HG02610 (cell line): Measurements from ENCODE around the gene ZFP2.

Experiments
- ATAC-seq: cut with Tn5 transposase; IDR thresholded peaks from one replicate; pipeline ENCODE4 v1.9.1; 2021; ENCODE audit warnings: mild to moderate bottlenecking, moderate library complexity; ENCODE audit not compliant: unreplicated experiment

ZFP2 gene

DNA sequence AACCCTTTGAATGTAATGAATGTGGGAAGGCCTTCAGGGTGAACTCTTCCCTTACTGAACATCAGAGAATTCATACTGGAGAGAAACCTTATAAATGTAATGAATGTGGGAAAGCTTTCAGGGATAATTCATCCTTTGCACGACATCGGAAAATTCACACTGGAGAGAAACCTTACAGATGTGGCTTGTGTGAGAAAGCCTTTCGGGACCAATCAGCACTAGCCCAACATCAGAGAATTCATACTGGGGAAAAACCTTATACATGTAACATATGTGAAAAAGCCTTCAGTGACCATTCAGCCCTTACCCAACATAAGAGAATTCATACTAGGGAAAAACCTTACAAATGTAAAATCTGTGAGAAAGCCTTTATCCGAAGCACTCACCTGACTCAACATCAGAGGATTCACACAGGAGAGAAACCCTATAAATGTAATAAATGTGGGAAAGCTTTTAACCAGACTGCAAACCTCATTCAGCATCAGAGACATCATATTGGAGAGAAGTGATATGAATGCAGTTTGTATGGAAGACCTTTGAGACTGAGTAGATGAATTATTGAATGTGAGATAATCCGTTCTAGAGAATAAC, 69.8 kb downstream of the ZFP2 start:
- no peak for ATAC-seq

- ATAC-seq = no peak
These were observed 85.7 kb downstream of the ZFP2 start for GRCh38 chr5:178981381-178981780.
